ENCODE measurements around the gene HSPA14.
A peak's percentile ranks its signal among the peaks of the same experiment; 100 is the strongest.
"Not testable (repeated sequence)": the region's sequence is repeated elsewhere in the genome, so short reads cannot be mapped to it uniquely, and the experiment has no call there.

HSPA14 gene

GRCh38 chr10:14837757-14838581 lies at the start of gene HSPA14, which contains the start of the genes CDNF and MSANTD7:
TSS of gene HSPA14 (plus strand) at chr10:14838306. CDS start at chr10:14838403, 97 bp downstream.
TSS of gene CDNF (minus strand) at chr10:14838037. CDS start at chr10:14837946, 91 bp downstream.
TSS of gene MSANTD7 (plus strand) at chr10:14838306. CDS start at chr10:14842285, 3,979 bp downstream.
- peak; percentile 99 for DNase-seq

- DNase-seq = no peak
Observed at GRCh38 chr10:14798636-14799035, 39.5 kb upstream of the HSPA14 start.

GRCh38 chr10:14800397-14800796 lies 37.7 kb upstream of the HSPA14 start:
- no peak for DNase-seq

- DNase-seq = no peak
Observed at GRCh38 chr10:14801723-14802122, 36.4 kb upstream of the HSPA14 start.

GRCh38 chr10:14803827-14804226 lies 34.3 kb upstream of the HSPA14 start:
- DNase-seq = no peak

GRCh38 chr10:14806318-14806717 lies 31.8 kb upstream of the HSPA14 start:
- DNase-seq = no peak

- DNase-seq = no peak
Observed at GRCh38 chr10:14810969-14811953, 26.8 kb upstream of the HSPA14 start.

GRCh38 chr10:14812271-14812670 lies 25.8 kb upstream of the HSPA14 start:
- no peak for DNase-seq

- DNase-seq = no peak
Observed at GRCh38 chr10:14815681-14816080, 22.4 kb upstream of the HSPA14 start.

GRCh38 chr10:14816717-14817116 lies 21.4 kb upstream of the HSPA14 start:
- not testable (repeated sequence) for DNase-seq

GRCh38 chr10:14820010-14820774 lies 17.9 kb upstream of the HSPA14 start:
- DNase-seq = no peak

GRCh38 chr10:14820775-14821154 lies 17.3 kb upstream of the HSPA14 start:
- no peak for DNase-seq

GRCh38 chr10:14821635-14822375 lies 16.3 kb upstream of the HSPA14 start:
- DNase-seq = no peak

GRCh38 chr10:14822879-14823755 lies 15.0 kb upstream of the HSPA14 start:
- DNase-seq = peak; percentile 51

GRCh38 chr10:14823966-14824365 lies 14.1 kb upstream of the HSPA14 start:
- DNase-seq = no peak

GRCh38 chr10:14826076-14826829 lies 11.9 kb upstream of the HSPA14 start:
- no peak for DNase-seq

GRCh38 chr10:14833106-14833505 lies 5.0 kb upstream of the HSPA14 start:
- no peak for DNase-seq

GRCh38 chr10:14836208-14836607 lies 1.9 kb upstream of the HSPA14 start:
- no peak for DNase-seq

GRCh38 chr10:14837003-14837756 lies 926 bp upstream of the HSPA14 start:
- DNase-seq = no peak

All from stimulated activated CD4-positive, alpha-beta T cell treated with anti-CD3 and anti-CD28 coated beads, Interleukin-4, amount 100 ng/mL, for 24 hours (primary cell).